ENCODE measurements around the gene PLCXD1.
"Not testable (repeated sequence)": the region's sequence is repeated elsewhere in the genome, so short reads cannot be mapped to it uniquely, and the experiment has no call there.

Gene PLCXD1

DNA sequence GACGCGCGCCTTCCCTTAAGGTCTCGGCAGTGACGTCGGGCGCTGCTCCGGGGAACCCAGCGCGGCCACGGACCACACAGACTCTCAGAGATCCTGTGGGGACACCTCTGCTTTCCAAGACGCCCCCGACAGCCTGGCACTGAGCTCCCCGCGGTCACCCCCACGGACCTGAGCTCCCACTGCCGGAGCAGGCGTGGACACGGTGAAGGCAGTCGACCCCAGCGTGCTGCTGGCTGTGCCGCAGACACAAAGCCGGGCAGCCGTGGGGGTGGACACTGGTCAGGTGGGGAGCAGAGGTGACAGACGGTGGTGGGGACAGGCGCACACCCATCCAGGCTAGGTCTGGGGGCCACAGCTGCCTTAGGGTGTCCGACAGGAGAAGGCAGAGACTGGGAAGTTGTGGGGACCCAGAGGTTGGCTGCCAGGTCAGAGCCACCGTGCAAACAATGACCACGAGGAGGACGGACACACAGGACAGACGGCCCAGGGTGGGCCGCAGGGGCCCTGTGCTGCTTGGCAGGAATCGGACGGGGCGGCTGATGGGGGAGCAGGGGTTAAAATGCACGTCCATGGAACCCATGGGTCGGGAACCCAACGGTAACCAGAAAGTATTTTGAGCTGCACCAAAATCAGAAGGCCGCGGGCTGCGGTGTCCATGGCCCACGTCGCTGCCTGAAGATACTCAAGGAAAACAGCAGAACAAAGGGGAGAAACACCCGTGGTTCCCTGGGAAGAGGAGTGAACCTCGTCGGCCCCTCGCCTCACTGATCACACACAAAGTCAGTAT lies 54.0 kb downstream of the PLCXD1 start:
- no peak for DNase-seq

DNA sequence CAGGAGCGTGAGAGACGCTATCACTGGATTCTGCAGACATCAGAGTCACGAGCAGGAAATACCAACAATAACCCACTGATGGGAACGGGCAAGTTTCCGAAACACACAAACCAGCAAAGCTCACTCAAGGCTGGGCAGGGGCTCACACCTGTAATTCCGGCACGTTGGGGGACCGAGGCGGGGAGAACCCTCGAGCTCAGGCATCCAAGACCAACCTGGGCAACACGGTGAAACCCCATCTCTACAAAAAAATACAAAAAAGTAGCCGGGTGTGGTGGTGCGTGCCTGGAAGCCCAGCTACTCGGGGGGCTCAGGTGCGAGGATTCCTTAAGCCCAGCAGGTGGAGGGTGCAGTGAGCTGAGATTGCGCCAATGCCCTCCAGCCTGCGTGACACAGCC lies 54.6 kb downstream of the PLCXD1 start:
- no peak for DNase-seq

DNA sequence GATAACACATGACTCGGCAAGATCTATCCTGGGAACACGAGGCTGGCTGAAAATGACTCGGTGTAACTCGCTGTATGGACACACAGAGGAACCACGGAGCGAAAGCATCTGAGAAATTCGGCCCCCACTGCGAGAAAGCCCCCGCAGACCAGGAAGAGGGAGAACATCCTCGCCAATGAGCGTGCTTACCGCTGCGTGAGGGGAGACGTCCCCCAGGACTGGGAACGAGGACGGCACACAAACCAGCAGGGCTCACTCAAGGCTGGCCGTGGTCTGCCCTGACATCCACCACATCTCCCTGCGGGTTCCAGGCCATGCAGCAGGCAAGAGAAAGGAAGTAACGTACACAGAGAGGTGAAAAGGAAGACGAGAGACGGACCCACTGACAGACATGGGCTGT lies 55.0 kb downstream of the PLCXD1 start:
- DNase-seq = no peak

DNA sequence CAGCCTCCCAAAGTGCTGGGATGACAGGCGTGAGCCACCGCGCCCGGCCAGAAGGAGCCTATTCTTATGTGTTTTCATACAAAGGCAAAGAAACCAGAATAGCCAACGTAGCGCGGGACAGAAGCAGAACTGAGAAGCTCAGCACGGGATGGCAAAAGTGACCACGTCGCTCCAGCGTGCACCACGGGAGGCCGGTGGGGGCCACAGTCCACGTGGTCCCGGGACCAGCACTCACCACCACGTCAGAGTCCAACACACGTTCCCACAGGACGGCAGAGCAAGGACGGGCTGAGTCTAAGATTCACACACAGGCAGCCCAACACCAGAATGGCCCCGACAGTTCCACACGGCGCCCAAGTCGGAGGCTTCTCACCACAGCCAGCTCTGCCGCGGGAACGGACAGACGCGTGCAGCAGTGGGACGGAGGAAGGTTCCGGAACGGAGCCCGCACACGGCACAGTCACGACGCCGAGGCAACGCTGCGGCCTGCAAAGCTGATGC lies 56.2 kb downstream of the PLCXD1 start:
- no peak for DNase-seq

DNA sequence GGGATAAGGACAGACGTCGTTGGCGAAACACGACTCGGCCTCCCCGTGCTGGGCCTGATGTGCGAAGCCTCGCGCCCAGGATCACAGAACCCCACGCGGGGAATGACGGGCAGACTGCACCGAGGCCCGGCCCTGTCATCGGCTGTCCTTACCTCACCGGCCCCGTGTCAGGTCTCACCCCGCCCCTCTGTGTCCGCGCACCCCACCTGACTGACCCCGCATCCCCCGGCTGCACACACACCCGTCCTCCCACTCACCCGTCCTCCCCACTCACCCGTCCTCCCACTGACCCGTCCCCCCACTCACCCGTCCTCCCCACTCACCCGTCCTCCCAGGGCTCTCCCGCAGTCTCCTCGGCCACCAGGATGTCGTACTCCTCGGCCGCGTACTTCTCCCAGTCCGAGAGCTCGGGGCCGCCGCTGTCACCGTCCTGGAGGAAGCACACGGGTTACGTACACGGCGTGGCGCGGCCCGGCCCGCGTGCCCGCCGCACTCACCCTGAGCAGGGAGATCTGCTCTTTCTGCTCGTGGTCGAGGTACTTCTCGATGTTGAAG lies 57.2 kb downstream of the PLCXD1 start:
- no peak for DNase-seq

DNA sequence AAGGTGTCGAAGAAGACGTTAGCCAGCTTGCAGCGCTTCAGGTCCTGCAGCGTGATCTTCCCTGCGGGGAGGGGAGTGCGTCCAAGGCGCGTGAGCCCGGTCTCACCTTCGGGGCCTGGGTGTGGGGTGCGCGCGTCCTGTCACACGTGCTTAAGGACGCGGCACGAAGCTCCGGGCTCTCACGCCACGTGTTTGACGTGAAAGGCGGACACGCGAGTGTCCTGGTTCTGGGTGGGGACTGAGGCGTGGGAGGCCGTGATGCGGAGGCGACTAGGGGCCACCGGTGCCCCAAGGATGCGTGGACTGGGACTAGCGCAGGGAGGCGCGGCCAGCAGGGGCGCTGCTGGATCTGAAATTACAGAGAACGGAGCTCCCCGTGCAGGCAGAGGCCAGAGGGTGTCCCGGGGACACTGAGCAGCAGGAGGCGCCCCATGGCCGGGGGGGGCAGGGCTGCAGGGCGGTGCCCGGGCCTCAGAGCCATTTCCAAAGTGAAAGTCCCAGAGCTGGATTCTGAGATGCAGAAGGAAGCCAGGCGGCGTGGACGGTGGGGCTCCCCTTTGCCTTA lies 57.7 kb downstream of the PLCXD1 start:
- DNase-seq = no peak

DNA sequence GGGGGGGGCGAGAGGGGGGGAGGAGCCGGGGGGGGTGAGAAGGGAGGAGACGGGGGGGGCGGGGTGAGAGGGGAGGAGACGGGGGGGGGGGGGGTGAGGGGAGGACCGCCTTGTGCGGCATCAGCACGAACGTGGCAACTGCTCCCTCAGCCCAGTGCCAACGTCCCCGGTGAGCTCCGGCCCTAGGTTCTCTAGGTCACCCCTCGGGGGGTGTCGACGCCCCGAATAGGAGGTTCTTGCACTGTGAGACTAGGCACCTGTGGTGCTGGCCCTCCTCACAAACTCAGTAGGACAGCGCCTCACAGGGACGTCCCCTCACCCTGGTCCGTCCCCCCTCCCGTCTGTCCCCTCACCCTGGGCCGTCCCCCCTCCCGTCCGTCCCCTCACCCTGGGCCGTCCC lies 58.9 kb downstream of the PLCXD1 start:
- DNase-seq = no peak

DNA sequence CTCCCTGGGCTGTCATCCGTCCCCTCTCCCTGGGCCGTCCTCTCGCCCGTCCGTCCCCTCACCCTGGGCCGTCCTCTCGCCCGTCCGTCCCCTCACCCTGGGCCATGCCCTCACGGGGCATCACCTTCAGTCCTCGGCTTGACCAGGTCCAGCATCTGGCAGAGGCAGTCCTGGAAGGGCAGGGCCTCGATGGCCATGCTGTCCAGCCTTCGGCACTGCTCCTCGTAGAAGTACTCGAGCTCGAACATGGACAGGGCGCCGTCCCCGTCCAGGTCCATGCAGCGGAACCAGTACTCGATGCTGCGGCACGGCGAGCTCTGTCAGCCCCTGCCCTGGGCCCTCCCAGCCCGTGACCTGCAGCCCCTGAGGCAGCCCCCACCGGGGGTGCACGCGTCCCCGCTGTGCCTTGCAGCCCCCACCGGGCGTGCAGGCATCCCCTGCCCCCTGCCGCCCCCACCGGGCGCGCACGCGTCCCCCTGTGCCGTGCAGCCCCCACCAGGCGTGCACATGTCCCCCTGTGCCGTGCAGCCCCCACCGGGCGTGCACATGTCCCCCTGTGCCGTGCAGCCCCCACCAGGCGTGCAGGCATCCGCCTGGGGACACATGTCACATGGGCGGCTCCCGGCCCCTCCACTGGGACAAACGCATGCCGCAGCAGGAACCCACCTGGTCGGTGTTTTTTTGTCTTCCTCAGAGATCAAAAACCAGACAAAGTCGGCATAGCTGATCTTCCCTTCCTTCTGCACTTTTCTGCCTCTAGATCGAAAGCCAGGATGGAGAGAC lies 59.7 kb downstream of the PLCXD1 start:
- DNase-seq = no peak

DNA sequence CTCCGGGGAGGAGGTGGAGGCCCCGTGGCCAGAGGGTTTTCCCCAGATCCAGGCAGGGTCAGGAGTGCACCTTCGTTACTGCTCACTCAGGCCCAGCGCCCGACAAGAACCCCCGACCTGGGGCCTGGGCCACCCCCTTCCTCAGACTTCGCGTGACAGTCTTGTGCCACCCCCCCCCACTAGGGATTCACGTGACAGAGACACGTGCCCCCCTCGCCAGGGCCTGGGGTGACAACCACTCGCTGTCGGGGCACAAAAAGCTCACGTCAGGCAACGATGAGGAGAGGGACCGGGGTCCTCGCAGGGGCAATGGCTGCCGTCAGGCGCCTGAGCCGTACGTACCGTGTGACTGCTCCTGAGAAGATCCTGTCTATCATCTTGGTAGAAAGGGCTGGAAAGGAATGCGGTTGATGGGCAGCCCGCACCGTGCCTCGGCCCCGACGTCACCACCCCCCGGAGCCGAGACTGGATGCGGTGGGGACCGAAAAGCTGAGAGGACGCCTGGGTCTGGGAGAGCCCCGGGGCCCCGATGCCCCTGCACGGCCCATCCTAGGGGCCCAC lies 60.4 kb downstream of the PLCXD1 start:
- DNase-seq = no peak

DNA sequence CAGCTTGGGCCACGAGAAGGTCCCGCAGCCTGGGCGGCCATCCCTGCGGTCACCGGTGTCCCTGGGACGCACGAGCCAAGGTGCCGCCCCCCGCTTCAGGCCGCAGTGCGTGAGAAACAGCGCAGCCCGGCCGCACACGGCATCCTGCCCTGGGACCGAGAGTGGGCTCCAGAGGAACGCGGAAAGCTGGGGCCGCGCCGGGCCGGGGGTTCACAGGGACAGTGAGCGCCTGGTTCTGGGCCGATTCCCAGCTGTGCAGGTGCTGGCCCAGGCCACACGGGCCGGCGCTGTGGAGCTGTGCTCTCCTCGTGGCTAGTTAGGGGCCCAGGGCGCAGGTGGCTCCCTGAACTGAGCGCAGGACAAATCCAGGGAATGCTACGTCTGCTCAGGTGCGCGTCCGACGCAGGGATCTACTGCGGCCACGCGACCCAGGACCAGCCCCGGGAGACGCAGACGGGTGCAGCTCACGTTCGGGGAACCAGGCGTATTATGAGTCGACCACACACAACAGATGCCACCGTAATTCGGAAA lies 63.3 kb downstream of the PLCXD1 start:
- no peak for DNase-seq

DNA sequence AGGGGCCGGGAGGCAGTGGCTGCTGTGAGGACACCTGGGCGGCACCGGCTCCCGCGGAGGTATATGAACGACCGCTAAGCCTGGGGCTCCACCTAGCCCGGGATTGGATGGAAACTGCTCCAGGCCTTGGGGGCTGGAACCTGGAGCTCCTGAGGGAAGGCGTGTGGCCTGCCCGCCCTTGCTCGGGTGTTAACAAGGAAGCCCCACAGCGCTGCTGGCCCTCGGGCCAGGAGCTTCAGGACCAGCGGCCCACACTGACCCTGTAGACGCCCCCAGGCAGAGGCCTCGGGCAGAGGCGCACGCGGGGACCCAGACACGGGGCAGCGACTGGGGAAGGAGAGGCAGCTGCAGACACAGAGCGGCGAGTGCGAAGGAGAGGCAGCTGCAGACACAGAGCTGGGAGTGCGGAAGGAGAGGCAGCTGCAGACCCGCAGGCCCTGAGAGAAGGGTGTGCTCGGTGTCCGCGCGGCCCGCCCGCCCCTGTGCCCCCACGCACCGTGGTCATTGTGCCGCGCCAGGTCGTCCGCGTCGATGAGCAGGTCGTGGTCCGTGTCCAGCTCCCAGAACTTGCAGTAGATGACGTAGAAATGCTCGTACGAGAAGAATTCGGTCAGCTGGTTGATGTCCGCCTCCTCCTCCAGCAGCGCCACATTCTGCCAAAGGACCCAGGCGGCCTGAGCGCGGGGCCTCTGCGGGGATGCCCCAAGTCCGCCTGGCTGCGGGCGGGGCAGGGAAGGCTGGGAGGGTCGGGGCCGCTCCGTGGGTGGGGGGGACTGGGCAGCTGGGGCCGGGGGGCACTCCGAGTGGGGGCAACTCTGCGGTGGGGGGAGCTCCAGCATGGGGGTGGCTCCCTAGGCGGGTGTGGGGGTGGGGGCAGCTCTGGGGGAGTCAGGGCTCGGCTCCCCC lies 64.1 kb downstream of the PLCXD1 start:
- DNase-seq = no peak

DNA sequence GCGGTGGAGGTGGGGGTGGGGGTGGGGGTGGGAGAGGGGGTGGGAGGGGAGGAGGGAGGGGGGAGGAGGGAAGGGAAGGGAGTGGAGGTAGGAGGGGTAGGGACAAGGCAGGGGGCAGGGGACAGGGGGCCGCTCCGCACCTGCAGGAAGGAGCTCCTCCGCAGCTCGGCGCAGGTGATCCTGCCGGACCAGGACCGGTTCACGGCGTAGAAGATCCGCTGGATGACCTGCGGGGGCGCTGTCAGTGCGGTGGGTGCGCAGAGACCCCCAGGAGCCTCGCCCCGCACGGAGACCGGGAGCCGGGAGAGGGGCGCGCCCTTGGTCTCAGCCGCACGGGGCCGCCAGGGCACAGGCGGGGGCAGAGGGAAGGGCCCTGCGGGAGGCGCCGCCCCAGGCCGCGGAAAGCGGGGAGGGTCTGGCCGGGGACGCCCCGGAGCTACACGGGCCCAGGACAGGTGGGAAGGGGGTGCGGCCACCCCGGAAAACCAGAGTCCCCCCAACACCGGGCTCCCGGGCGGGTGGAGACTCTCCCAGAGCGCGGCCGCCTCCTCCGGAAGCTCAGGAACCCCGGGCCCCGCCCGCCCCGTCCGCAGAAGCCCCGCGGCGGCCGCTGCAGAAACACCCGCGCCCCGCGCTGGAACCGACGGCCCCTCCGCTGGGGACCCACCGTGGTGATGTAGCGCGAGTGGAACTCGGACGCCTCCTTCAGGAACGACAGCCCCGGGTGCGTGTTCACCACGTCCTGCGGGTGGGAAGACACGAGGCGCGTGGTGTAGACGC lies 65.0 kb downstream of the PLCXD1 start:
- no peak for DNase-seq

DNA sequence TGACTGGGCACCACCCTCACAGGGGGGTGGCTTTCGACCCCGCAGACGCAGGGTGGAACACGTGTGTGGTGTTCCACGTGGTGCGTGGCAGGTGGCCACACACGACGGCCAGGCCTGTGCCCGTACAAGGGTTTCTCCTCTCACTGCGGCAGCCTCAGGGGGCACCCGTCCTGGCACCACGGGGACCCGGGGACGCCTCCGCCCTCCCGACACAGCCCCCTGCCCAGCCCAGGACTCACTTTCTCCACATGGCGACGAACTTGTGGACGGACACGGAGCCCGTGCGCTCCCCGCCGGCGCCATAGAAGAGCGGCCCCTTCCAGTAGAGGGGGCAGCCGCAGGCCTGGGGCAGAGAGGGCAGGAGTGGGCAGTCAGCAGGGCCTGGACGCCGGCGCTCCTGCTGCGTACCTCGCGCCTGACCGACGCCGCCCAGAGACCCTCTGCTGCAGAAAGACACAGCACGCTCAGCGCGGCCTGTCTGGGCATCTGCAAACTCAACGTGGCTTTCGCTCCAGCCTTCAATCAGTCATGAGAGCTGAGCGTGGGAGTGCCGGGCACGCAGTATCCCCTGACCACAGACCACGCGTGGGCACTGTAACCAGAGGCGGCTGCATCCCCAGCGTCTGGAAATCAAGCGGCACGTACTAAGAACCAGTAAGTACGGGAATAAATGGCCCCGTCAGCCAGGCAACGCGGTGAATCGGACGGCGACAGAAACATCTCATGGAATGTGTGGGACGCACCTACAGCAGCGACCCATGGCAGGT lies 66.4 kb downstream of the PLCXD1 start:
- DNase-seq = no peak

DNA sequence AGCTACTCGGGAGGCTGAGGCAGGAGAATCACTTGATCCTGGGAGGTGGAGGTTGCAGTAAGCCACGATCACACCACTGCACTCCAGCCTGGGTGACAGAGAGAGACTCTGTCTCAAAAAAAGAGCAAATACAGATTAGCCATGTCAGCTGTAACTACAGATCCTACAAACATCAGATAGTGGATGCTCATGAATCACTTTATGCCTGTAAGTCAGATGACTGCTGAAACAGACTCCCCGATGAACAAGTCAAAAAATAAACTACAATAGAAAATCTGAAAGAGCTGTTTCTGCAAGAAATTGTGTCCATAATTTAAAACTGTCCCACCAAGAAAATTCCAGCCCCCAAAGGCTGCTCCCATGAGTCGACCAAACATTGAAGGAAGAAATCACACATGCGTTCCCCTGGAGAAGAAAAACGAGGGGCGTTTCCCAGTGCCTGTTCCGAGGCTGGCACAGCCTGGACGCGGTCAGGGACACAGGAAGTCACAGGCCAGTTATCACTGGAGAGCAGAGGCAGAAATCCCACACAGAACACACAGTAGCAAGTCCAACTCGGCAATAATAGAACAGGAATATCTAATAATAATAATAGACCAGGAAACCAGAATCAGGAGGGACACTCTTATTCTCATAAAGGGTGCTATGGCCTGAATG lies 67.4 kb downstream of the PLCXD1 start:
- no peak for DNase-seq

DNA sequence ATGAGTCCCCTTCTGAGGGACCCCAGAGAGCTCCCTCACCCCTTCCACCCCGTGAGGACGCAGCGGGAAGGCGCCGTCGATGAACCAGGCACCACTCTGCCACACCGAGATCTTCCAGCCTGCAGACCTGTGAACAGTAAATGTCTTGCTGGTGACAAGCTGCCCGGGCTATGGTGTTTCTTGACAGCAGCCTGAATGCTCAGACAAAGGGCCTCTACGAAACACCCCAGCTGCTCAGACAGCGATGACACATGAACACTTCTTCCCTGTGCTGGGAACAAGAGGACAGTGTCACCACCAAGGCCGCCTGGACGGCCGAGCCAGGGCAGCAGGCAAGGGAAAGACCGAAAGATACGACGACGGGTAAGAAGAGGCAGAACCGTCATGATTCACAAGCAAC lies 68.0 kb downstream of the PLCXD1 start:
- DNase-seq = peak; percentile 30 to 63

DNA sequence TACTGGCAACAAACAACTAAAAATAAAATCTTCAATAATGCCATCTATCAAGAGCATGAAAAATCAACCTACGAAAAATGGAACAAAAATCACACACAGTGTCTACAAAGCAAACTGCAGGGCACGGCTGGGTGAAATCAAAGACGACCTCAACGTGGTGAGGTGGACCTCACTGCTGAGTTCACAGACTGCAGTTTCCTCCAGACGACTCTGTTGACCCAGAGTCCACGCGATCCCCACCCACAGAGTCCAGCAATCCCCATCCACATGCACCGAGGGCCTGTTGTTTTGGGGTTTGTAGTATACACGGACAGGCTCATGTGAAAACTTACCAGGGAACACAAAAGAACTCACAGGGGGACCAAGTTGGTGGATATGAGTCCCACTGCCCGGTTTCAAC lies 68.5 kb downstream of the PLCXD1 start:
- DNase-seq = no peak

DNA sequence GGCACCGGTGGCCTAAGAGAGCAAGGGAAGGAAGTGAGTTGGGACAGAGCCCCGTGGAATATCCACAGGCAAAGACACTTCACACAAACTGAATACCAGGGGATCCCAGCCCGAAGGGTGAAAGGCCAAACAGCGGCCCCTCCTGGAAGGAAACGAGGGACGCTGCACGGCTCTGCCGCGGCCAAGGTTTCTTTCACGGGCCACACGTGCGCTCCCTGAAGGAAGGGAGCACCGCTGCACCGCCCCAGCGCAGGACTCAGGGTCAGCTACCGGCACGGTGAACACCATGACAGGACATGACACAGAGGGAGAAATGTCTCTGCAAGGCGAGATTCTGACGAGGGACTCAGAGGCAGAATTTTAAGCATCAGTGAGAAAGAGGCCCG lies 69.0 kb downstream of the PLCXD1 start:
- DNase-seq = no peak

DNA sequence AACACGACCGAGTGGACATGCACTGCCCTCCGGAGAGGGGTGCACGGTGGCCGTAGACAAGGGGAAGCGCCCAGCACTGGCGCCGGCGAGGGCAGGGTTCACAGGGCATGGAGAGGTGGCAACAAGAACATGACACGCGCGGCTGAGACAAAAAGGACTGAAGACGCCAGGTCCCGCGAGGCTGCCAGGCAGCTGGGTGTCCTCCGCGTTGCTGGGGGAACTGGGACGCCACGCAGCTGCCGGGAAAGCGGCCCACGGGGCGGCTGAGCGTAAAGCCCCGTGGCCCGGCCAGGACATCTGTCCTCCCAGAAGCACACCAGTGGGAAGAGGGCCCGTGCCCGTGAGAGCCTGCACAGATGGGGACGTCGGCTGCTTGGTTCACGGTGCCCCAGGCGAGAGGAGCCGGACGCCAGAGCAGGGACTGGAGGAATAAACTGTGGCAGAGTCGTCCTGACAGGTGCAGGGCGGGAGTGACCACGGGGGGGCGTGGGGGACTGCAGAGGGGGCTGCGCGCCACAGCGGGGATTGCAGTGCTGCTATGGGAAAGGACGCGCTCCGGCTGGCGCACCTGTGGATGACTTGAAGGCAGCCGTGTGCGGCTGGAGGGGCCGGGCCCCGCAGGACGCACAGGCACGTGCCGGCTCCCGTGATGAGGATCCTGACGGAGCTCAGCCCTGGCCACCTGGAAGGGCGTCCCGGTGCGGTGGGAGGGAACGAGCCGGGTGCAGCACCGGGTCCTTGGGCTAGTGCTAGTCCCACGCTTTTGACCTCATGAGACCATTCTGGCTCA lies 69.5 kb downstream of the PLCXD1 start:
- DNase-seq = peak in 1 of 2 donors; percentile 23

DNA sequence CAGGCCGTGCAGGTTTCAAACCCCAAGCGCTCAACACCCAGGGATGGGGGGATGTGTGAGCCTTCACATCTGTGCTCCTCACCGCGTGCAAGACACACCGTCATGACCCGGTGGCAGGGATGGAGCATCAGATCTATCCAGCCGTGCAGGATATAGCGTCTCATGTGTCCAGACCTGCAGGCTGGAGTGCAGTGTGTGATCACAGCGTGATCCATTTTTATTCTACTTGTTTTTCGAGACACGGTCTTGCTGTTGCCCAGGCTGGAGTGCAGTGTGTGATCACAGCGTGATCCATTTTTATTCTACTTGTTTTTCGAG lies 70.1 kb downstream of the PLCXD1 start:
- DNase-seq = not testable (repeated sequence)
